Parathyroid adenoma (tissue), 2 donors: ENCODE results near the gene TRMT10B.
"Not testable (repeated sequence)": the region's sequence is repeated elsewhere in the genome, so short reads cannot be mapped to it uniquely, and the experiment has no call there.

Source experiments
- H2AFZ ChIP-seq: fragments of 300-600 bp; sonication (generic); one replicate; pipeline ENCODE4 v1.7.0; 2017; ENCODE audit warnings: antibody characterized with exemption, mild to moderate bottlenecking
- H3K27ac ChIP-seq: fragments of 300-600 bp; sonication (generic); one replicate; pipeline ENCODE4 v1.7.0; 2017
- H3K27me3 ChIP-seq: fragments of 300-600 bp; sonication (generic); one replicate; pipeline ENCODE4 v1.7.0; 2017; ENCODE audit warnings: low read length; ENCODE audit not compliant: control insufficient read depth, insufficient read depth
- H3K36me3 ChIP-seq: fragments of 300-600 bp; sonication (generic); one replicate; pipeline ENCODE4 v1.7.0; 2017; ENCODE audit warnings: low read length; ENCODE audit not compliant: control insufficient read depth, insufficient read depth
- H3K4me1 ChIP-seq: fragments of 300-600 bp; sonication (generic); one replicate; pipeline ENCODE4 v1.7.0; 2017; ENCODE audit warnings: control low read depth
- H3K4me2 ChIP-seq: fragments of 300-600 bp; sonication (generic); one replicate; pipeline ENCODE4 v1.7.0; 2017; ENCODE audit warnings: low read length
- H3K4me3 ChIP-seq: fragments of 300-600 bp; sonication (generic); one replicate; pipeline ENCODE4 v1.7.0; 2017; ENCODE audit warnings: low read depth, low read length
- H3K79me2 ChIP-seq: fragments of 300-600 bp; sonication (generic); one replicate; pipeline ENCODE4 v1.7.0; 2017; ENCODE audit warnings: control low read depth
- H3K9ac ChIP-seq: fragments of 300-600 bp; sonication (generic); one replicate; pipeline ENCODE4 v1.7.0; 2017; ENCODE audit warnings: mild to moderate bottlenecking
- H3K9me3 ChIP-seq: fragments of 300-600 bp; sonication (generic); one replicate; pipeline ENCODE4 v1.7.0; 2017; ENCODE audit warnings: low read length; ENCODE audit not compliant: control insufficient read depth
- TF ChIP-seq, protein P1 (sequence below): fragments of 300-600 bp; sonication (generic); IDR thresholded peaks from one replicate; pipeline ENCODE4 v1.7.0; 2017; ENCODE audit warnings: antibody characterized with exemption, mild to moderate bottlenecking
- donor health status: primary hyperparathyroidism.

Gene TRMT10B

DNA sequence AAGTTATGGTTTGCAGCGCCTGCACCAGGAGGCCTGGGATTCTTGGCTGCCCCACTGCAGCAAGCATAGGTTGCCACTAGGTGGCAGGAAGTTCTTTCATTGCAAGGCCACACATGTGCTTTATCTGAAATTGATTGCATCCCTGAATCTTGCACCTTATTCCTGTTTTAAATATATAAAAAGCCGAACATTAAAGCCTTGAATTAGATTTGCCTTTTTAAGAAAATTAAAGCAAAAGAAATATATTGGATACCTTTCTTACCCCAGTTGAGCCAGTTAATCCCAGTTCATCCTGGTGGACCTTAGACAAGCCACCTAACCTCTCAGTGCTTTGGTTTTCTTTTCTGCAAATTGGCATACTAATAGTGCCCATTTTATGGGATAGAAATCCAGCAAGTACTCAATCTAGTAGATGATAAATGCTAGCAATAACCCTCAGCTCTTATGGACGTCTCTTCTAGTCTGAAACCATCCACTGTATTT, 6.3 kb upstream of the TRMT10B start:
- no peaks in the 10 kb centered on the region for H3K79me2 ChIP-seq

DNA sequence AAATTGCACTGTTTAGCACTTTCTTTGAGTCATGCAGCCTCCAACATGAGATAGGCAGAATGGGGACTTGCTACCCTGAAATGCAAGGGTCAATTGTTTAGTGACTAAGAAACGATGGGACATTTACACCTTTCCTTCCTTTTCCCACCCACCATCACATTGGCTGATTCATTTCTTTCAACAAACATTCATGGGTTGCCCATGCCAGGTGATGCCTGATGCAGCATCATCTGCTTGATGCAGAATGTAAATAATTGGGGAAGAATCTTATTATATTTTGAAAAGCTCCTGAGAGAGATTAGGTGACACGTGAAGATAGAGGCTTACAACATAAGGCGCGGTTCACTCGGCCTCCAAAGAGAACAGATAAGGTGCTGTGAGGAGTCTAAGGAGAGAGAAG, 4.5 kb upstream of the TRMT10B start:
- Histone ChIP-seq H3K9me3 (no peaks in the 10 kb centered on the region), H2AFZ (no peak overlapping the region), H3K4me3 (no peak overlapping the region), H3K27me3 (no peaks in the 10 kb centered on the region), H3K27ac (no peak overlapping the region), H3K79me2 (peaks cover 3% of the 10 kb centered on the region), H3K9ac (no peak overlapping the region), H3K4me2 (no peak overlapping the region), H3K4me1 (no peaks in the 10 kb centered on the region), H3K36me3 (no peaks in the 10 kb centered on the region)
- TF ChIP-seq, protein P1, sequence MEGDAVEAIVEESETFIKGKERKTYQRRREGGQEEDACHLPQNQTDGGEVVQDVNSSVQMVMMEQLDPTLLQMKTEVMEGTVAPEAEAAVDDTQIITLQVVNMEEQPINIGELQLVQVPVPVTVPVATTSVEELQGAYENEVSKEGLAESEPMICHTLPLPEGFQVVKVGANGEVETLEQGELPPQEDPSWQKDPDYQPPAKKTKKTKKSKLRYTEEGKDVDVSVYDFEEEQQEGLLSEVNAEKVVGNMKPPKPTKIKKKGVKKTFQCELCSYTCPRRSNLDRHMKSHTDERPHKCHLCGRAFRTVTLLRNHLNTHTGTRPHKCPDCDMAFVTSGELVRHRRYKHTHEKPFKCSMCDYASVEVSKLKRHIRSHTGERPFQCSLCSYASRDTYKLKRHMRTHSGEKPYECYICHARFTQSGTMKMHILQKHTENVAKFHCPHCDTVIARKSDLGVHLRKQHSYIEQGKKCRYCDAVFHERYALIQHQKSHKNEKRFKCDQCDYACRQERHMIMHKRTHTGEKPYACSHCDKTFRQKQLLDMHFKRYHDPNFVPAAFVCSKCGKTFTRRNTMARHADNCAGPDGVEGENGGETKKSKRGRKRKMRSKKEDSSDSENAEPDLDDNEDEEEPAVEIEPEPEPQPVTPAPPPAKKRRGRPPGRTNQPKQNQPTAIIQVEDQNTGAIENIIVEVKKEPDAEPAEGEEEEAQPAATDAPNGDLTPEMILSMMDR: no peak

More for the DNA sequence above, 6.3 kb upstream of the TRMT10B start:
- Histone ChIP-seq H3K4me2 (no peak overlapping the region), H3K27me3 (no peaks in the 10 kb centered on the region), H3K36me3 (no peaks in the 10 kb centered on the region), H3K4me1 (no peaks in the 10 kb centered on the region), H3K9ac (no peak overlapping the region), H3K27ac (no peak overlapping the region), H3K4me3 (no peak overlapping the region), H2AFZ (peak overlapping the region; percentile 5), H3K9me3 (no peaks in the 10 kb centered on the region)
- TF ChIP-seq, protein P1: peak; percentile 72

DNA sequence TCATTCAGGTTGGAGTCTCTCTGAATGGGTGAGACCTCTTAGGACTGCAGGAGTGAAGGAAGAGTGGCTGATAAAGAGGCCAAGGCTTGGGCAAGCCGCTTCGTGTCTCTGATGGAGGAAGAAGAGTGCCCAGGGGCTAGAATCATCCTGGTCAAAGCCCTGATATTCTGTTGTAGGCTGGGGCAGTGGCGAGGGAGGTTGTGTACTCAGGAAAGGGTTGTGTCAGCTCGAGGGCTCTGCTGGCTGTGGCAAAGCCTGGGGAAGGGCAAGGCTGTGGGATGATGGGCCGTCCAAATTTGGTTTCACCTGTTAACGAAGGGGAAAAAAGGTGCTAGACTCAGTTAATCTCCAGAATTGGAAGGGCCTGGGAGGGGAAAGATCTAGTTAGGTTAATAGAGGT, 2.4 kb upstream of the TRMT10B start:
- Histone ChIP-seq H3K79me2 (peaks cover 3% of the 10 kb centered on the region), H3K4me3 (no peak overlapping the region), H3K4me1 (no peaks in the 10 kb centered on the region), H3K27me3 (no peaks in the 10 kb centered on the region), H3K9me3 (no peaks in the 10 kb centered on the region), H3K9ac (no peak overlapping the region), H3K27ac (no peak overlapping the region), H2AFZ (no peak overlapping the region), H3K36me3 (no peaks in the 10 kb centered on the region), H3K4me2 (no peak overlapping the region)
- TF ChIP-seq, protein P1: no peak

DNA sequence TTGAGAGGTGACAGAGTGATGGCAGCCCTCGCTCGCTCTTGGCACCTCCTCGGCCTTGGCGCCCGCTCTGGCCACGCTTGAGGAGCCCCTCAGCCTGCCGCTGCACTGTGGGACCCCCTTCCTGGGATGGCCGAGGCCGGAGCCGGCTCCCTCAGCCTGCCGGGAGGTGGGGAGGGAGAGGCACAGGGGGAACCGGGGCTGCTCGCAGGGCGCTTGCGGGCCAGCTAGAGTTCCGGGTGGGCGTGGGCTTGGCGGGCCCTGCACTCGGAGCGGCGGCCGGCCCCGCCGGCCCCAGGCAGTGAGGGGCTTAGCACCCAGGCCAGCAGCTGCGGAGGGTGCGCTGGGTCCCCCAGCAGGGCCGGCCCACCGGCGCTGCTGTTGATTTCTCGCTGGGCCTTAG, 1.9 kb upstream of the TRMT10B start:
- H3K79me2 ChIP-seq, H3K9me3 ChIP-seq, H3K9ac ChIP-seq, H3K36me3 ChIP-seq, H3K27me3 ChIP-seq, H3K27ac ChIP-seq, H3K4me3 ChIP-seq, H2AFZ ChIP-seq, H3K4me2 ChIP-seq, H3K4me1 ChIP-seq: not testable (repeated sequence)

DNA sequence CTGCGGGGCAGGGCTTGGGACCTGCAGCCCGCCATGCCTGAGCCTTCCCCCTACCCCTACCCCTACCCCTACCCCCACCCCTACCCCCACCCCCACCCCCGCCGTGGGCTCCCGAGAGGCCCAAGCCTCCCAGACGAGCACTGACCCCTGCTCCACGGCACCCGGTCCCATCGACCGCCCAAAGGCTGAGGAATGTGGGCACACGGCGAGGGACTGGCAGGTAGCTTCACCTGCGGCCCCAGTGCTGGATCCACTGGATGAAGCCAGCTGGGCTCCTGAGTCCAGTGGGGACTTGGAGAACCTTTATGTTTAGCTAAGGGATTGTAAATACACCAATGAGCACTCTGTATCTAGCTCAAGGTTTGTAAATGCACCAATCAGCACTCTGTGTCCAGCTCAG, 1.5 kb upstream of the TRMT10B start:
- not testable (repeated sequence) for H3K4me2 ChIP-seq, H3K27me3 ChIP-seq, H3K4me3 ChIP-seq, H3K4me1 ChIP-seq, H3K27ac ChIP-seq, H3K79me2 ChIP-seq, H3K9ac ChIP-seq, H2AFZ ChIP-seq, H3K36me3 ChIP-seq, H3K9me3 ChIP-seq
